Transverse colon (tissue), 4 donors: ENCODE results near the gene KRTAP10-2. TPM values are rescaled to one million over a fixed set of nuclear protein-coding genes. Genes with fewer than 3 reads are reported as not detected.

Experiments used
- DNase-seq: peaks from one replicate; pipeline ENCODE4 v3.0.0-alpha.2; 2019
- H3K27ac ChIP-seq, 4 donors: fragments of 200-600 bp; sonication (generic); 2 replicates each; pipeline ENCODE4 v1.5.1; 2016 to 2018; ENCODE audit warnings: inconsistent platforms in 4 of 4
- H3K27me3 ChIP-seq: fragments of 200-600 bp; sonication (generic); 2 replicates; pipeline ENCODE4 v1.5.1; 2017; ENCODE audit warnings: inconsistent platforms
- H3K36me3 ChIP-seq, 4 donors: fragments of 200-600 bp; sonication (generic); 2 replicates each; pipeline ENCODE4 v1.5.1; 2017 to 2019; ENCODE audit warnings: inconsistent platforms in 4 of 4
- H3K4me1 ChIP-seq, 4 donors: fragments of 200-600 bp; sonication (generic); 2 replicates each; pipeline ENCODE4 v1.5.1; 2017 to 2020; ENCODE audit warnings: inconsistent platforms in 4 of 4
- H3K4me3 ChIP-seq, 4 donors: fragments of 200-600 bp; sonication (generic); 1 replicate in 1 of 4; 2 replicates in 3 of 4; pipeline versions ENCODE4 v1.5.1 to v1.6.1; 2017 to 2019; ENCODE audit warnings: inconsistent platforms in 4 of 4
- H3K9me3 ChIP-seq, 2 donors: fragments of 200-600 bp; sonication (generic); 2 replicates each; pipeline ENCODE4 v1.5.1; 2017 to 2019; ENCODE audit warnings: inconsistent platforms in 2 of 2
- EP300 ChIP-seq: sonication (generic); formaldehyde crosslinking; IDR thresholded peaks from one replicate; pipeline ENCODE4 v1.6.1; 2017; ENCODE audit warnings: antibody characterized with exemption, low read depth
- POLR2A ChIP-seq: fragments of 450-650 bp; IDR thresholded peaks from one replicate; pipeline ENCODE4 v1.6.1; 2016; ENCODE audit warnings: antibody characterized with exemption, mild to moderate bottlenecking, moderate library complexity
- POLR2AphosphoS5 ChIP-seq, 3 donors: sonication (generic); formaldehyde crosslinking; IDR thresholded peaks; one replicate each; pipeline ENCODE4 v1.6.1; 2016; ENCODE audit warnings: antibody characterized with exemption in 3 of 3
- WGBS, 2 donors: methylation state at CpG; one replicate each; pipeline ENCODE4 v1.1.5; 2018; ENCODE audit warnings: low coverage in 1 of 2; 5-methylcytosine and 5-hydroxymethylcytosine counted together
- in situ Hi-C, 4 donors: fragments of 200-750 bp; cut with MboI; loops; one replicate each; pipeline versions ENCODE4 v1.15.0 to v1.15.1; 2017; ENCODE audit warnings: low sequenced_read_pairs in 3 of 4, low pct_ligation_motif_present in 1 of 4, low pct_unique_long_range_greater_than_20kb in 1 of 4
- intact Hi-C: fragments of 100-400 bp; cut with DNase I; formaldehyde crosslinking; loops from one replicate; pipeline ENCODE4 v1.15.1; 2023; ENCODE audit warnings: low total_unique reads
- total RNA-seq, 4 donors: library from RNA; depleted of rRNA; stranded (reverse); fragments of >200 nt; gene quantifications; one replicate each; pipeline ENCODE4 v1.1.0, GENCODE V29; 2016
- TF ChIP-seq, protein P1 (sequence below), 5 experiments: fragments of 200-600 bp in 3 of 5; fragments of 450-650 bp in 2 of 5; sonication (generic) in 3 of 5; IDR thresholded peaks; 1 replicate in 2 of 5; 2 replicates in 3 of 5; pipeline ENCODE4 v1.5.1; 2016 to 2017; ENCODE audit warnings: antibody characterized with exemption in 5 of 5, inconsistent platforms in 3 of 5, mild to moderate bottlenecking in 2 of 5, moderate library complexity in 1 of 5

Gene KRTAP10-2
- total RNA-seq, 4 donors from 2014 or later = not detected

DNA sequence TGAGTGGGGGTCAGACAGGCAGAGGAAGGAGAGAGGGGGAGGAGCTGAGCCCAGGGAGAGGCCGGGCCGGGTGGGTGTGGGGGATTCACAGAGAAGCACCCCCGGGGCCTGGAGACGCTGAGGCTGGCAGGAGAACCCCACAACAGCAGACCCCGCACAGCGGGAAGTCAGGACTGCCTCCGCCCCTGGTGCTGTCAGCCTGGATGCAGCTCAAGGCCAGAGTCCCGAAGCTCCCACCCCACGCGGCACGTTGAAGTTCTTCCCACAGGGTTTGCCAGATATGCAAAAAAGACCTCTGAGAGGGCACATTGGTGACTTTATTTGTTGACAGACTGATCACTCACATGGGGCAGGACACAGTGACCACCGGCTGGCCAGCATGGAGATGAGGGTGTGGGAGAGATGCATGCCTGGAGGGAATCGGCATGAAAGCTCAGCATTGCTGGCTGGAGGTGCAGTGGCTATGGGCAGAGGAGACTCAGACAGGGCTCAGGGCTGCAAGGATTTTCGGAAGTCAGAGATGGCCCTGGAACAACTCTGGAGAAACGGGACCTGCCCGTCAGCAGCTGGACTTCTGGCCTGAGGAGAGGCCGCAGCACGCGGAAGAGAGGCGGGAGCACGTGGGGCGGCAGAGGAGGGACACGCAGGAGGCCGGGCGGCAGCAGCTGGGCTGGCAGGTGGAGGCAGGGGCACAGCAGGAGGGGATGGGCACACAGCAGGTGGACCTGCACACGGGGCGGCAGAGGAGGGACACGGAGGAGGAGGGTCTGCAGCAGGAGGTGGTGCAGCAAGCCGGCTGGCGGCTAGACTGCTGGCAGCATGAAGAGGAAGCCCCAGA, 6.4 kb upstream of the KRTAP10-2 start:
- in situ Hi-C loops = no loop called here

DNA sequence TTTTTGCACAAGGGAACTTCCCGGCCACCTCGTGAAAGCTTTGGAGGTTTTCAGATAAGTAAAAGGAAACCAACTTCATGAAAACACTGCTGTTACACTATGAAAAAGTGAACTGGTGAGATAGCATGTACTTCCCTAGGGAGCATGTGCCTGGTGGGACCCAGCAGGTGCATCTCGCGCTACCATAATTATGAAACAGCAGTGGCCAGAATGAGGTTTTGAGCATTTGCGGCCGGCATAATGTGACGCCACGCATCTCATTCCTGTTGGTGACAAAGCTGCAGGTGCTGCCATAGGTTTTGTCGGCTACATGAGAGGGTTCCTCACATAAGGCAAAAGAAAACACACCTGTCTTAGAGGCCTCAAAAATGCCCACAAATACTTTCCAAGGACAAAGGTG, 5.6 kb upstream of the KRTAP10-2 start:
- TF ChIP-seq, protein P1, sequence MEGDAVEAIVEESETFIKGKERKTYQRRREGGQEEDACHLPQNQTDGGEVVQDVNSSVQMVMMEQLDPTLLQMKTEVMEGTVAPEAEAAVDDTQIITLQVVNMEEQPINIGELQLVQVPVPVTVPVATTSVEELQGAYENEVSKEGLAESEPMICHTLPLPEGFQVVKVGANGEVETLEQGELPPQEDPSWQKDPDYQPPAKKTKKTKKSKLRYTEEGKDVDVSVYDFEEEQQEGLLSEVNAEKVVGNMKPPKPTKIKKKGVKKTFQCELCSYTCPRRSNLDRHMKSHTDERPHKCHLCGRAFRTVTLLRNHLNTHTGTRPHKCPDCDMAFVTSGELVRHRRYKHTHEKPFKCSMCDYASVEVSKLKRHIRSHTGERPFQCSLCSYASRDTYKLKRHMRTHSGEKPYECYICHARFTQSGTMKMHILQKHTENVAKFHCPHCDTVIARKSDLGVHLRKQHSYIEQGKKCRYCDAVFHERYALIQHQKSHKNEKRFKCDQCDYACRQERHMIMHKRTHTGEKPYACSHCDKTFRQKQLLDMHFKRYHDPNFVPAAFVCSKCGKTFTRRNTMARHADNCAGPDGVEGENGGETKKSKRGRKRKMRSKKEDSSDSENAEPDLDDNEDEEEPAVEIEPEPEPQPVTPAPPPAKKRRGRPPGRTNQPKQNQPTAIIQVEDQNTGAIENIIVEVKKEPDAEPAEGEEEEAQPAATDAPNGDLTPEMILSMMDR (IDR thresholded peaks at IDR 0.05) = no peak
- TF ChIP-seq EP300 (no peak), POLR2A (no peak)
- in situ Hi-C loops (no loop called here), intact Hi-C loops (no loop called here)
- WGBS, 2 donors = 56 to 81% methylated on average over 5 to 9 of the region's 9 CpGs
- Histone ChIP-seq H3K36me3 (no peaks in the 10 kb centered on the region), H3K27me3 (peaks cover 23% of the 10 kb centered on the region), H3K9me3 (no peaks in the 10 kb centered on the region), H3K27ac (no peak overlapping the region), H3K4me3 (no peak overlapping the region), H3K4me1 (no peaks in the 10 kb centered on the region)
- DNase-seq = no peak

More for the DNA sequence above, 6.4 kb upstream of the KRTAP10-2 start:
- Histone ChIP-seq H3K27me3 (peaks cover 23% of the 10 kb centered on the region), H3K4me3 (no peak overlapping the region), H3K27ac (no peak overlapping the region), H3K4me1 (no peaks in the 10 kb centered on the region), H3K9me3 (no peaks in the 10 kb centered on the region), H3K36me3 (no peaks in the 10 kb centered on the region)
- 39 to 68% methylated on average over 5 to 30 of the region's 30 CpGs for WGBS, 2 donors
- intact Hi-C loops = no loop called here
- no peak for DNase-seq
- TF ChIP-seq, protein P1 (IDR thresholded peaks at IDR 0.05) = no peak
- TF ChIP-seq POLR2AphosphoS5 (IDR thresholded peaks at IDR 0.05) = no peak
- TF ChIP-seq POLR2A = no peak
- no peak for TF ChIP-seq EP300

DNA sequence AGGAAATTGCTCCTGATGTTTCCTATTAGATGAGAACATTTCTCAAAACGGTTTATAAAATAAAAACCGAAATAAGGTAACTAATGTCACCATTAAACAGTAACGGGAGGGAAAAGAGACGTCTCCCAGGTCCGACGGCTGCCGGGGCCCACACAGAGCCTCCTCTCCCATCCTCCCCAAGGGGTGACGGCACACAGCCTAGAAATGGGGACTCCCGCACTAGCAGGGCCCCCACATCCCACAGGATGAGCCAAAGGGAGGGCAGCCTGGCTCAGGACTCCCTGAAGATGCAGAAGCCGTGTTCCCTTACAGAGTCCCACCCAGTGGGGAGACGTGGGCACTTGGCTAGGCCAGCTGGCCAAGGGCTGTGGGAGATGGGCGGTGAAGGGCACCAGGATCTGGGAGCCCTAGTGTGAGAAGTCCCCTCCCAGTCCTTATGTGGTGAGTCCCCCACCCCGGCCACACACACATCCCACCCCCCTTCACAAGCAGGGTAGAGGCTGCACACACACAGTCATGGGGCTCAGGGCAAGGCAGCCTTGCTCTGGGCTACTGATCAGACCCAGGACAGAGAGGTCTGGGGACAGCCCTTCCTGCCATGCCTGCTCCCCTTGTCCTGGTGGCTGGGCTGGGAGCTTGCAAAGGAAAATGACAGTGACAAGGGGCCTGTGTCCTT, 4.0 kb upstream of the KRTAP10-2 start:
- TF ChIP-seq, protein P1 (IDR thresholded peaks at IDR 0.05) = no peak
- no peaks in the 10 kb centered on the region for H3K36me3 ChIP-seq
- H3K27me3 ChIP-seq = peaks cover 23% of the 10 kb centered on the region
- intact Hi-C loops = no loop called here
- no peak overlapping the region for H3K27ac ChIP-seq
- H3K9me3 ChIP-seq = no peaks in the 10 kb centered on the region
- in situ Hi-C loops = no loop called here
- no peak overlapping the region for H3K4me3 ChIP-seq
- DNase-seq = no peak
- 27 to 82% methylated on average over 2 to 13 of the region's 13 CpGs for WGBS, 2 donors
- no peaks in the 10 kb centered on the region for H3K4me1 ChIP-seq

DNA sequence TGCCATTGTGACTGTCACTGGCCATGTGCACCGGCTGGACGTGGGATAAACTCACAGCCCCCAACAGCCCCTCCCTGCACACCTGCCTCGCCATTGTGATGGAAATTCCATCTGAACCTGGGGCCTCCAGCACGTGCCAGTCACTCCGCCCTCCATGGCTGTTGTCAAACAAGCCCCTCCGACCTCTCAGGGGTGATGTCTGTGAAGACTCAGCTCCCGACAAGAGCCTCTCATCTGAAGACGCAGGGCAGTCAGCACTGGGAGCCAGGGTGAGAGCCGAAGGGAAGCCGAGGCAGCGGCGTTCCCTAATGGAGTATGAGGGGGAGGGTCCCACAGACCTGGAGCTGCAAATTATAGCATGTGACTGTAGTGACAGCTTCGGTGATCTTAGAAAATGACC, 1.4 kb upstream of the KRTAP10-2 start:
- no peak for DNase-seq
- in situ Hi-C loops = no loop called here
- intact Hi-C loops = no loop called here
- no peak for TF ChIP-seq POLR2AphosphoS5 (IDR thresholded peaks at IDR 0.05)
- no peaks in the 10 kb centered on the region for H3K36me3 ChIP-seq
- no peak overlapping the region for H3K4me3 ChIP-seq
- no peaks in the 10 kb centered on the region for H3K4me1 ChIP-seq
- H3K9me3 ChIP-seq = no peaks in the 10 kb centered on the region
- WGBS, 2 donors = 82% methylated on average over 13 of the region's 13 CpGs; no CpG with 5 or more reads in 1 of the 2 donors
- H3K27ac ChIP-seq = no peak overlapping the region
- H3K27me3 ChIP-seq = peaks cover 37% of the 10 kb centered on the region
